Esophagus muscularis mucosa (tissue), 4 donors: ENCODE measurements around the gene BATF3. TPM values are rescaled to one million over a fixed set of nuclear protein-coding genes. Genes with fewer than 3 reads are reported as not detected.
"Not testable (repeated sequence)": the region's sequence is repeated elsewhere in the genome, so short reads cannot be mapped to it uniquely, and the experiment has no call there.

Experiments used
- DNase-seq: peaks from one replicate; pipeline ENCODE4 v3.0.0-alpha.2; 2017; ENCODE audit errors: extremely low spot score
- H3K27ac ChIP-seq, 4 donors: fragments of 200-600 bp; sonication (generic); replicated peaks in 1 of 4; 1 replicate in 3 of 4; 2 replicates in 1 of 4; pipeline ENCODE4 v1.5.1; 2016 to 2019; ENCODE audit warnings: mild to moderate bottlenecking in 1 of 4
- H3K27me3 ChIP-seq, 4 donors: fragments of 200-600 bp; sonication (generic); one replicate each; pipeline versions ENCODE4 v1.5.1 to v1.6.0; 2016 to 2019
- H3K36me3 ChIP-seq, 4 donors: fragments of 200-600 bp; sonication (generic); one replicate each; pipeline ENCODE4 v1.5.1; 2016 to 2019
- H3K4me1 ChIP-seq, 4 donors: fragments of 200-600 bp; sonication (generic); one replicate each; pipeline ENCODE4 v1.5.1; 2016 to 2019
- H3K4me3 ChIP-seq, 4 donors: fragments of 200-600 bp; sonication (generic); 1 replicate in 2 of 4; 2 replicates in 2 of 4; pipeline ENCODE4 v1.5.1; 2016 to 2019; ENCODE audit warnings: mild to moderate bottlenecking in 4 of 4, moderate library complexity in 1 of 4
- H3K9me3 ChIP-seq, 4 donors: fragments of 200-600 bp; sonication (generic); 1 replicate in 3 of 4; 2 replicates in 1 of 4; pipeline ENCODE4 v1.5.1; 2016 to 2019
- EP300 ChIP-seq: sonication (generic); formaldehyde crosslinking; IDR thresholded peaks from one replicate; pipeline ENCODE4 v1.6.1; 2017; ENCODE audit warnings: antibody characterized with exemption
- POLR2A ChIP-seq: fragments of 450-650 bp; IDR thresholded peaks from one replicate; pipeline ENCODE4 v1.6.1; 2017; ENCODE audit warnings: antibody characterized with exemption, moderate library complexity, mild to moderate bottlenecking, low read depth
- POLR2AphosphoS5 ChIP-seq, 2 donors: sonication (generic); formaldehyde crosslinking; IDR thresholded peaks; one replicate each; pipeline ENCODE4 v1.6.1; 2017; ENCODE audit warnings: antibody characterized with exemption in 2 of 2
- WGBS: methylation state at CpG from one replicate; pipeline ENCODE4 v1.1.5; 2018; 5-methylcytosine and 5-hydroxymethylcytosine counted together
- intact Hi-C: fragments of 100-400 bp; cut with DNase I; formaldehyde crosslinking; loops from one replicate; pipeline ENCODE4 v1.15.1; 2023
- total RNA-seq, 4 donors: library from RNA; depleted of rRNA; stranded (reverse); fragments of >200 nt; gene quantifications; one replicate each; pipeline versions ENCODE4 v1.1.0 to v1.2.1, GENCODE V29; 2016
- TF ChIP-seq, protein P1 (sequence below), 3 experiments: fragments of 200-600 bp in 2 of 3; fragments of 450-650 bp in 1 of 3; sonication (generic) in 2 of 3; IDR thresholded peaks; one replicate each; pipeline ENCODE4 v1.5.1; 2017 to 2019; ENCODE audit warnings: antibody characterized with exemption in 3 of 3, mild to moderate bottlenecking in 2 of 3, moderate library complexity in 1 of 3

Gene BATF3
- total RNA-seq, 4 donors from 2014 or later = 2.1 to 8.1 (median 5.9) TPM

DNA sequence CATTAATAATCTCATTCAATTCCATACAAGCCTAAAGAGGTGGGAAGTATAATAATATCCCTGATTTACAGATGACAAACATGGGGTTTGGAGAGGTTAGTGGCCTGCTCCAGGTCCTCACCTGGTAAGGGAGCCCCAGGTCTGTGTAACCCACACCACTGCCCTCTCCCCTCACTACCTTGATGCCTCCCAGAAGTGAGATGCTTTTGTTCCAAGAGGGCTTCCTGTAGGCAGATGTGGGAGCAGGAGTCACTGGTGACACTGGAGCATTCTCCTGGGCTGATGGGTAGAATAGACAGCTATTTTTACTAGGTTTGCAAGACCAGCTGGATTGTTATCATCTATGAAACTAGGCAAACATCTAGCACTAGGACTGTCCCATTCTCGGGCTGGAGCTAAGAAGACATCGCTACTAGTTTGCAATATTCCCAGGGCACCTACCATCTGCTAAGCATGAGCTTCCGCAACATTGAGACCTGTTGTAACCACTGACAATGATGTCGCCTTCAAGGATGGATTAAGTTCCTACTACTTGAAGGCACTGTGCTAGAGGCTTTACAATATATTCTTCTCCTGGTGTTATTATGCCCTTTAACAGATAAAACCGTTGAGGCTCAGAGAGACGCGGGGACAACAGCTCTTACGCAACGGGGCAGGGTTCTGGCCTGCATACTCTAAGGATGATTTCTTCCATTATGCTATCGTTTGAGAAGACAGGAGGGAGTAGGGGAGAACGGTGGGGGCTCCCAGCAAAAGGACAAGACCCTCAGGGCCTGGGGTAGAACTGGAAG lies 35.0 kb downstream of the BATF3 start:
- TF ChIP-seq, protein P1, sequence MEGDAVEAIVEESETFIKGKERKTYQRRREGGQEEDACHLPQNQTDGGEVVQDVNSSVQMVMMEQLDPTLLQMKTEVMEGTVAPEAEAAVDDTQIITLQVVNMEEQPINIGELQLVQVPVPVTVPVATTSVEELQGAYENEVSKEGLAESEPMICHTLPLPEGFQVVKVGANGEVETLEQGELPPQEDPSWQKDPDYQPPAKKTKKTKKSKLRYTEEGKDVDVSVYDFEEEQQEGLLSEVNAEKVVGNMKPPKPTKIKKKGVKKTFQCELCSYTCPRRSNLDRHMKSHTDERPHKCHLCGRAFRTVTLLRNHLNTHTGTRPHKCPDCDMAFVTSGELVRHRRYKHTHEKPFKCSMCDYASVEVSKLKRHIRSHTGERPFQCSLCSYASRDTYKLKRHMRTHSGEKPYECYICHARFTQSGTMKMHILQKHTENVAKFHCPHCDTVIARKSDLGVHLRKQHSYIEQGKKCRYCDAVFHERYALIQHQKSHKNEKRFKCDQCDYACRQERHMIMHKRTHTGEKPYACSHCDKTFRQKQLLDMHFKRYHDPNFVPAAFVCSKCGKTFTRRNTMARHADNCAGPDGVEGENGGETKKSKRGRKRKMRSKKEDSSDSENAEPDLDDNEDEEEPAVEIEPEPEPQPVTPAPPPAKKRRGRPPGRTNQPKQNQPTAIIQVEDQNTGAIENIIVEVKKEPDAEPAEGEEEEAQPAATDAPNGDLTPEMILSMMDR (IDR thresholded peaks at IDR 0.05) = no peak
- TF ChIP-seq POLR2AphosphoS5 (IDR thresholded peaks at IDR 0.05) = no peak
- no peak for TF ChIP-seq POLR2A
- TF ChIP-seq EP300 = no peak
- H3K27ac ChIP-seq = peak overlapping the region in 1 of 4 donors; percentile 72
- 79% methylated on average over 9 of the region's 11 CpGs for WGBS
- no peaks in the 10 kb centered on the region for H3K36me3 ChIP-seq
- peak overlapping the region in 2 of 4 donors; percentile 64 to 83 for H3K4me3 ChIP-seq
- intact Hi-C loops = loop anchor here (5.0 kb wide), 1 partner anchor 118 kb away; no protein-coding TSS in a partner anchor
- H3K4me1 ChIP-seq = peaks cover 28 to 38% (median 37%) of the 10 kb centered on the region in 4 donors
- no peaks in the 10 kb centered on the region for H3K9me3 ChIP-seq
- DNase-seq = peak; percentile 68
- H3K27me3 ChIP-seq = no peaks in the 10 kb centered on the region

DNA sequence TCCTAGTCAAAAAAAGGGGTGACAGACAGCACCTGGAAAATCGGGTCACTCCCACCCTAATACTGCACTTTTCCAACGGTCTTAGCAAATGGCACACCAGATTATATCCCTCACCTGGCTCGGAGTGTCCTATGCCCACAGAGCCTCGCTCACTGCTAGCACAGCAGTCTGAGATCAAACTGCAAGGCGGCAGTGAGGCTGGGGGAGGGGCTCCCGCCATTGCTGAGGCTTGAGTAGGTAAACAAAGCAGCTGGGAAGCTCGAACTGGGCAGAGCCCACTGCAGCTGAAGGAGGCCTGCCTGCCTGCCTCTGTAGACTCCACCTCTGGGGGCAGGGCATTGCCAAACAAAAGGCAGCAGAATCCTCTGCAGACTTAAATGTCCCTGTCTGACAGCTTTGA lies 41.4 kb downstream of the BATF3 start:
- H3K4me1 ChIP-seq, H3K4me3 ChIP-seq, H3K27ac ChIP-seq, DNase-seq, H3K9me3 ChIP-seq, H3K36me3 ChIP-seq, H3K27me3 ChIP-seq, intact Hi-C loops: not testable (repeated sequence)
- 75% methylated on average over 4 of the region's 7 CpGs for WGBS

DNA sequence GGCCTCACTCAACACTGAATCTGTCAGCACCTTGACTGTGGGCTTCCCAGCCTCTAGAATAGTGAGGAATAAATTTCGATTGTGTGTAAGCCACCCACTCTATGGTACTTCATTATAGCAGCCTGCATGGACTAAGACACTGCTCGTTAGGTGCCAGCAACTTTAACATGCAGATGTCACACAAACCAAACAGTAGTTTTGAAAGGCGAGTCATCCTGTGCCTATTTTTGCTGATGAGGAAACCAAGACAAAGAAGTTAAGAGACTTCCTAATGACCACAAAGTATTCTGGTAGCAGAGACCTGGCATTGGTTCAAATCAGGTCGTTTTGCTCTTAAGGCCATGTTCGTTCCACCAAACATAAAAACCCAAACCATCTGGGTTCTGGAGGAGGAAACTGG lies 42.9 kb downstream of the BATF3 start:
- H3K4me1 ChIP-seq = no peaks in the 10 kb centered on the region

DNA sequence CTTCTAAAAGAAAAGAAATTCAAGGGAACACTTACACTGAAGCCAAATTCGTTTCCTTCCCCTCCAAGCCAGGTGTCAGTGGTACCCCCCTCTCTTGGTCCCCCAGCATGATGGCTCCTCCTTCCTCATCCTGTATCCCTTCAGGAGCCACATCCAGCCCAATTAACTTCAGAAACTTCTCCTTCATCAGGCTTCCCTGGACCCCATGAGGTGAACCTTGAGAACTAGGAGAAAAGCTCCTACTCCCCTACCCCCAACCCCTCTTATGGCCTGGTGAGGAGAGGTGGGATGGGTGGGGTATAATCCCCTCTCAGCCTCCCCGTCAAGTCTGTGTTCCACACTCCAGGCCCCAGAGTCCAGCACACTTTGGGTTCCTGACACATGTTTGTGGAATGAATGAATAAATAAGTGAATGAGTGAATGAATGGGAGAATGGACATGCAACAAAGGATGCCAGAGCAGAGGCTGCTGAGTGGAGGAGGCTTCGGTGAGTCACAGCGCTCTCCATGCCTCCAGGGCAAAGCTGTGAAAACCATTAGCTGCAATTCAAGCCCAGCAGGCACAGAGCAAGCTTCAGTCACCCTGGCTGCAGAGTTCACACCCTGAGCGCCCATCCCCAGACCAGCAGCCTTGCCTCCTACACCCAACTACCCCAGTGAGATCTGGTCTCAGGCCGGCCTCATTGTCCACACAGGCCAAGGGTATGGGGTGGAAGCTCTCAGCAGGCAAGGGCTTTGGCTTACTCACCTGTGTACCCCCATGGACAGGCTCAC lies 43.8 kb downstream of the BATF3 start:
- no peak for TF ChIP-seq POLR2AphosphoS5 (IDR thresholded peaks at IDR 0.05)
- TF ChIP-seq, protein P1 (IDR thresholded peaks at IDR 0.05) = no peak
- no peak for TF ChIP-seq EP300
- TF ChIP-seq POLR2A = no peak
- no peaks in the 10 kb centered on the region for H3K27me3 ChIP-seq
- no peaks in the 10 kb centered on the region for H3K4me1 ChIP-seq
- intact Hi-C loops = no loop called here
- H3K4me3 ChIP-seq = no peak overlapping the region
- H3K9me3 ChIP-seq = no peaks in the 10 kb centered on the region
- no peaks in the 10 kb centered on the region for H3K36me3 ChIP-seq
- no peak overlapping the region for H3K27ac ChIP-seq
- 86% methylated on average over 6 of the region's 6 CpGs for WGBS
- DNase-seq = peak; percentile 84

More for the DNA sequence above, 42.9 kb downstream of the BATF3 start:
- peak; percentile 57 for DNase-seq
- Histone ChIP-seq H3K4me3 (no peak overlapping the region), H3K27ac (no peak overlapping the region), H3K9me3 (no peaks in the 10 kb centered on the region), H3K36me3 (no peaks in the 10 kb centered on the region), H3K27me3 (no peaks in the 10 kb centered on the region)
- intact Hi-C loops = no loop called here
- WGBS = 83% methylated on average over 5 of the region's 5 CpGs
- TF ChIP-seq EP300 = no peak
- no peak for TF ChIP-seq POLR2A
- no peak for TF ChIP-seq POLR2AphosphoS5 (IDR thresholded peaks at IDR 0.05)

DNA sequence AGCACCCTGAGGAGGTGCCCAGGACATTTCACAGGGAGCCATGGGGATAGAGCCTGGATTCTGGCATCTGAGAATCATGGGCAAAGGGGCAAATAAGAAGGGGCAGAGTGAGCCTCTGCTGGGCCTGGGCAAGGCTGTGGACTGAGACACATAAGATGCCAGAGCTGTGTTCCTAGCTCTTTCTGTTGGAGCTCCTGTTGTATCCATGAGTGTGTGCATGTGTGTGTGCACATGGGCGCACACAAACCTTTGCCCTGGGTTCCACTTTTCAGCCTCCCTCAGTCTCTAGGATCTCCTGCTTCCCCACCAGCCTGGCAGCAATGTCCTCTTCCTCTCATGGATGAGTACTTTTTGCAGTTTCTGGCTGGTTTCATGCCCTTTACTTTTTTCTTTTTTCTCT lies 47.0 kb downstream of the BATF3 start:
- Histone ChIP-seq H3K9me3 (no peaks in the 10 kb centered on the region), H3K4me3 (no peak overlapping the region), H3K27ac (no peak overlapping the region), H3K4me1 (no peaks in the 10 kb centered on the region), H3K27me3 (no peaks in the 10 kb centered on the region), H3K36me3 (no peaks in the 10 kb centered on the region)
- WGBS = 91% methylated on average over 1 of the region's 1 CpG
- DNase-seq = peak; percentile 78
- intact Hi-C loops = no loop called here
- TF ChIP-seq POLR2AphosphoS5 (IDR thresholded peaks at IDR 0.05) = no peak
- TF ChIP-seq EP300 = no peak
- TF ChIP-seq, protein P1 (IDR thresholded peaks at IDR 0.05) = no peak
- no peak for TF ChIP-seq POLR2A
